GF-D8 (cell line): ENCODE data around the gene CAMK2A.

Source experiments
- DNase-seq: peaks from one replicate; lab custom pipeline; 2025; lab: John Stamatoyannopoulos, UW

CAMK2A gene

DNA sequence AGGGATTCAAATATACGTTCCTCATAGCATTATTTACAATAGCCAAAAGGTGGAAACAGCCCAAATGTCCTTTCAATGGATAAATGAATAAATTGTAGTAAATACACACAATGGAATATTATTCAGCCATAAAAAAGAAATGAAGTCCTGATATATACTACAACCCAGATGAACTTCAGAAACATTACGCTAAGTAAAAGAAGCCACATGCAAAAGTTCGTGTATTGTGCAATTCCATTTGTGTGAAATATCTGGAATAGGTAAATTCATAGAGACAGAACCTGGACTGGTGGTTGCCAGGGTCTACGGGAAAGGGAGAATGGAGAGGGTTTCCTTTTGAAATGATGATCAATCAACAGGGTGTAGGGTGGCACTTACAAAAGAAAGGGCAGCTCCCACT, 25.7 kb upstream of the CAMK2A start:
- no peak for DNase-seq

DNA sequence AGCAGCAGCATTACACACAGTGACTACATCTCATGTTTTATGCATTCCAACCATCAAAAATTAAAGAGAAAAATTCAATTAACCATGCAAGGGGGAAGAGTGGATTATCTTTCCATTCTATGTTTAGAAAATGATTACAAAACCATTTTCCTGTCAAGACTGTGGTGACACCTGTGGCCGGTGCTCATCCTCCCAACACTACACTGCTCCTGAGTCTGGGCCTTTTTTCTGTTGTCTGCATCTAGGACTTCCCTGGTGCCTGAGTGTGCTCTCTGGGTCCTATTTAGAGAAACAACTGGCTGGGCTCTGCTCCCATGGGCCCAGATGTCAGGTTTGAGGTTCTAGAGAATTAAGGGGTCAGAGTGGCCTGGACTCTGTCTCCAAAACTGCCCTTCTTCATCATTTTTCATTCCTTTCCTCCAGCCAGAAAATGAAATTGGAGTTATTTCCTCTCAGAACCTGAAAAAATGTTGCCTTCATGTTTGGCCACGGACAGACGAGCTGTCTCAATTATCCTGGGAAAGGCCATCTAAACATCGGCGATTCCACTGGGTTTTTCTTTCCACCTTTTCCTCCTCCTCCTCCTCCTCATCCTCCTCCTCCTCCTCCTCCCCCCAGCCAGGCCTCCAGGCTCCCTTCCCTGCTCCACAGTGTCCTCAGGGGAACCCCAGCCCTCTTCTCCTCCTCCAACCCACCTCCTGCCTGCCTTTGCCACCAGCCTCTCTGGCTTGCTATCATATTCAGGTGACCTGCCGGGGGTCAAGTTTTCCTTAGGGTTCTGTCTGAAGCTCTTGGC, 24.5 kb upstream of the CAMK2A start:
- DNase-seq = no peak

DNA sequence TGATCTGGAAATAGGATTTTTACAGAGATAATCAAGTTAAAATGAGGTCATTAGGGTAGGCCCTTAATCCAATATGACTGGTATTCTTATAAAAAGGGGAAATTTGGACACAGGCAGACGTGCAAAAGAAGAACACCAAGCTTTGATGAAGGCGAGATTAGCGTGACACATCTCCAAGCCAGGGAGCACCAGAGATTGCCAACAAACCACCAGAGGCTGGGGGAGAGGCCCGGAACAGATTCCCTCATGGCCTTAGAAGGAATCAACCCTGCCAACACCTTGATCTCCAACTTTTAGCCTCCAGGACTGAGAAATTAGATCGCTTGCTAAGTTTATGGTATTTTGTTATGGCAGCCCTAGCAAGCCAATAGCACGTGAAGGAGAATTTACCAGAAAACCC, 23.9 kb upstream of the CAMK2A start:
- DNase-seq = no peak

DNA sequence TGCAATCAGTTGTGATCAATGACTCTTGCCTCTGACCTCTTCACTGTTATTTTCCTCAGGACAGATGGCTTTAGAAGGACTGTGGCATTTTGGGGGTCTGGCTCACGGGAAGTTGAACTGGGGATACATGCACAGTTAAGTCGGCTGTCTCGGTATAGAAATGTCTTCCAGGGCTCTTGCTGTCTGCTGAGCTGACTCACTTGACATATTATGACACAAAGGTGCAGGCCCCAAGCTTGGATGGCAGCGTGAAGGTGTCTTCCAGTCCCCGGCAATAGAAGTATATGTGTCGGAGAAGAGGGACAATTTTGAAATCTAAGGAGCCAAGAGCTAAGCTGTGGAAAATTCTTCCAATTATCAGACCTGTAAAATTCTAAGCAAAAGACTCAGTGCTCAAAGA, 22.9 kb upstream of the CAMK2A start:
- no peak for DNase-seq

DNA sequence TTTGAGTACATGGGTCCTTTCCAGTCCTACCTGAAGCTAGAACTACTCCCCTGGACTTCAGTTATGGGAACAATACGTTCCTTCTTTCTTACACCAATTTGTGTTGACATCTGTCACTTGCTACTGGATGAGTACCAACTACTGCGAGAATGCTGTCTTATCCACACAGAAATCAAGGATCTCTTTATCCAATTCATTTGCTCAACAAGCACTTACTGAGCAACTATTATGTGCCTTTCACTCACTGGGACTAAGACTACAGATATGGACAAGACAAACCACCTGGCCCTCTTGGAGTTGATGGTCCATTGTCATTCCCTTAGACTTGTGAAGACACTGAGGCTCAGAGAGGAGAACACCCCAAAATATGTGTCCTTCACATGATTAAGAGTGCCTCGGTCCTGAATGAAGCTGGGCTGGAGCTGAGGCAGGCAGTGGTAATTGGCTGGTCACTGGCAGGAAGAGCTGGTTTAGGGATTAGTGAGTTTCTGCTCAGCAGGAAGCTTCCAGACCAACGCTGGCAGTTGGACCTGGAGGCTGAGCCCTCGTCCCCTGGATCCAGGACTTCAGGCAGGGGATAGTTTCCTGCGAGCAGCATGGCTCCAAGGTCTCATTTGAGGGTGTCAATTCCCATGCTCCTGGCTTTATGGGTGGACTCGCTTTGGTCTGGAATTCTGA, 21.6 kb upstream of the CAMK2A start:
- no peak for DNase-seq

DNA sequence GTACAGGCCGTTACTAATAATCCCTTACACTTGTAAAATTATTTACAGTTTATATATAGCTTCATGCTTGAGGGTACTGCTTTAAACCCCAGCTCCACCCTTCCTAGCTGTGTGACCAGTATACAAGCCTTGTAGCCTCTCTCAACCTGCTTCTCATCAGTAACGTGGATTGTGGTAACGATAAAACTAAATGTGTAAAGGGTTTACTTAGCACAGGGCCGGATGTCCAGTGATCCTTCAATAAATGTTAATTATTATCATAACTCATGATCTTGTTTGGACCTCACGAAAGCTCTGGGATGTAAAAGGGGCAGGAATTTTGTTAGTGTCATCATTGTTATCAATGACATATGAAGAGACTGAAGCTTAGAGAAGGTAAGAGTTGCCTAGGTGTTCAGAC, 20.7 kb upstream of the CAMK2A start:
- no peak for DNase-seq

DNA sequence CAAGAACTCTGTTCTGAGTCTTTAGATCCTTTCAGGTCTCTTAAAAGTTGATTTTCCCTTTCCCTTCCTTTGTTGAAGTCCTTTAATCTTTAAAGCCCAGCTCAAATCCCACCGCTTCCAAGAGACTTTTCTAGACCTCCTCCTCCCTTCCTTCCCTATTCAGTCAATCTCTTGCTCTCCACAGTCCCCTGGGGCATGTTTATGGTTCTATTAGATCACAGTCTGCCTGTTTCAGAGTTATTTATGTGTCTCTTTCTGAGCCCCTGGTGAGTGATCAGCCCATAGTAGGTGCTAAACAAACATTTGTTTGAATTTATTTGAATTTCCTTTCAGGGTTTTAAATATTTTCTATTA, 20.3 kb upstream of the CAMK2A start:
- no peak for DNase-seq

DNA sequence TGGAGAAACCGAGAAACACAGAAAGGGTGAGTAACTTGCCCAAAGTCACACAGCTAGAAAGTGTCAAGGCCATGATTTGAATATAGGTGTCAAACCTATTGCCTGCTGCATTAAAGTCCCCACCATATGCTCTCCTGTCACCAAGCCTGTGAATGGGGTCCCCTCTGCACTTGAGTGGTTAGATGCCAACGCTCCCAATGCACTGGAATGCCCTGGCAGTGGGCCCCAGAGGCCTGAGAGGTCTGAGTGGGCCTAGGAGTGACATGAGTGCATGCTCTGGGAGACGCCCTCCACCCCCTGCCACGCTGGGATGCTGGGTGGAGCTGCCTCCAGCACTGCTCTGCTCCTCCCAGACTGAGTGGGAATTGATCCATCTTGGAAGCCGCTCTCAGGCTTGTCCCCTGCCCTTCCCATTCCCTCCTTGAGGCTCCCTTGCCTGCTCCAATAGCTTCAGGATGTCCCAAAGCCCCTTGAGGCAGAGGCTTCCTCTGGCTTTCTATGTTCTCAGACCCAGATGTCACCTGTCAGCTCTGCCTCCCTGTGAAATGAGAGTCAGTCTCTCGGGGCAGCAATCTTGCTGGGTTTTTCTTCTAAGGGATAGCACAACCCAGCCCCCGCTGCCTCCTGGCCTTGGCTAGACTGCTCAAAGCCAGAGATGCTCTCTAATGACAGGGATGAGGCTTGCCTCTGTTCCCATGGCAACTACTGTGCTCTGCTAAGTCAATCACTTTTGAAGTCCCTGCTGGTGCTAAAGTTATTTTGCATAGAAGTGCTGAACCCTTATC, 19.7 kb upstream of the CAMK2A start:
- no peak for DNase-seq

DNA sequence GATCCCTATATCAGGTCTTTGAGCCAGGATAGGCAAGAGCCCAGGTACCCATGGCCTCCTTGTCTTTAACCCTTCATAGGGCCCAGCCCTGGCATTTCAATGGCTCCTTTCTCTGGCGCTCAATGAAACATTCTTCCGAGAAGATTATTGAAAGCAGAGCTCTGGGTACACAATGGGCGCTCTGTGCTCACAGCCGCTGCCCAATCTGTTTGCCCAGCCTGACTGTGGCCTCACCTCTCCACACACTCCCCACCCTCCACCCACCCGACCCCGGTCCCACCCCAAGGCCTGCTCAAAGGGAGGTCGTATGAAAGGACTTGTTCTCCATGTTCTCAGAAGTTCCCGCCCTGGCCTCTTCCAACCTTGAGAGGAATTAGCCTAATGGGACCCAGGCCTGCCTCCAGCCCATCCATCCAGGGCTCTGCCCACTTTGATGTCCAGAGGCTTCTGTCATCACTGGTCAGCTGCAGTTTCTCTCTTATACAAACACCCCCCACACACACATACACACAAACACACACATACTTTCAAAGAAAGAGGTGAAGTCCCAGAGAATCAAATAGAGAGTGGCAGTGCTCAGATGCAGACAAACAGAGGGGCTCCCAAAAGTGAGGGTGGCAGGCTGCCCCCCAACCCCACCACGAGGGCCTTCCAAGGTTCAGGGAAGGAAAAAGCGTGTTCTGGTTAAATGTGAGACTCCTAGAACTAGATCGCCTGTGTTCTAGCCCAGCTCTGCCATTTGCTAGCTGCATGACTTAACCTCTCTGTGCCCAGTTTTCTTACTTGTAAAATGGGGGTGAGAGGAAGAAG, 18.2 kb upstream of the CAMK2A start:
- no peak for DNase-seq

DNA sequence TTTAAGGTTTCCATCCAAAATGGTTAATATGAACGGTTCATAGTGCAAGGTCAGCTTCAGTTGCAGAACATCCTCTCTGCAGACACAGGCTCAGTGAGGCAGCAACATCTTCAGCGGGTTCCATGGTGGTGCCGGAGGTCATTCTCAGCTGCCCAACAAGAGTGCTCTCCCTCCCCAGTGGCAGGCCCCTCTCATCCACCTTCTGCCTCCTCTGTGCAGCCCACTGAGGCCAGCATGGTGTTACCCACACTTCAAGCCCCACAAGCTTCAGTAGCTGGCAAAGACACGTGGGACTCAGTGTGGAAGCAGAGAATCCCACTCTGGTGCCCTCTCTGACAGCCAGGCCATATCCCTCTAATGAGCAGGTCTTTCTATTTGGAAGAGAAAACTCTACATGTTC, 17.2 kb upstream of the CAMK2A start:
- no peak for DNase-seq

DNA sequence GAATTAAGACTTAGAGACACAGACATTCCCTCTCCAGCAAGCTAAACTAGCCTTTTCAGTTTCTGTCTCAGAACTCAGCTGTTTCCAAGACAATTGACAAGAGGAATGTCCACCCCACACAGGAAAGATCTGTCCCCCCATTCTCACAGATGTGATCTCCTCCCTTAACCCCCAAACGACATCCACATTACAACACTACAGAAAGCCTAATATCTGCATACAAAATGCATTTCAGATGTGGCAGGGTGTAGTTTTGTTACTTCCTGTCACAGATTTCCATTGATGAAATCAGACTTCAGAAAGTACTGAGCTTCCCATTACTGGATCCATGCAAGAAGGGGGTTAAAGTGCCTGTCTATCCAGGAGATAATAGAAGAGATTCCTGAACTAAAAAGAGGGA, 16.0 kb upstream of the CAMK2A start:
- DNase-seq = no peak

DNA sequence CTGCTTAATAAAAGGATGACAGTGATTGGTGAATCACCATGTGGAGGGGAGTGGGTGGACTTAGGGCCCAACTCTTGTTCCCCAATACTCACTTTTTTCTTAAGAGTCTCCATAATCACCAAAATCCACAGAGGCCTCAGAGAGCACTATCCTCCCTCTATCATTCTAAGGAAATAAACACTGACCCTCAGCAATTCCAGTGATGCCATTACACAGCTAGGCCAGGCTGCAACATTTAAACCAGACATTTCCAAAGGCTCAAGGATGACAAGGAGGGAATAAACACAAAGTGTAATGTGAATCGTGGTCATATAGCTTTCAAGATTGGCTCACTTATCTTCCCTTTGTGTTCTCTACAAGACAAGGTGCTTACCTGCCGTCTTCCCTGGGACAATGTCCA, 15.5 kb upstream of the CAMK2A start:
- no peak for DNase-seq

DNA sequence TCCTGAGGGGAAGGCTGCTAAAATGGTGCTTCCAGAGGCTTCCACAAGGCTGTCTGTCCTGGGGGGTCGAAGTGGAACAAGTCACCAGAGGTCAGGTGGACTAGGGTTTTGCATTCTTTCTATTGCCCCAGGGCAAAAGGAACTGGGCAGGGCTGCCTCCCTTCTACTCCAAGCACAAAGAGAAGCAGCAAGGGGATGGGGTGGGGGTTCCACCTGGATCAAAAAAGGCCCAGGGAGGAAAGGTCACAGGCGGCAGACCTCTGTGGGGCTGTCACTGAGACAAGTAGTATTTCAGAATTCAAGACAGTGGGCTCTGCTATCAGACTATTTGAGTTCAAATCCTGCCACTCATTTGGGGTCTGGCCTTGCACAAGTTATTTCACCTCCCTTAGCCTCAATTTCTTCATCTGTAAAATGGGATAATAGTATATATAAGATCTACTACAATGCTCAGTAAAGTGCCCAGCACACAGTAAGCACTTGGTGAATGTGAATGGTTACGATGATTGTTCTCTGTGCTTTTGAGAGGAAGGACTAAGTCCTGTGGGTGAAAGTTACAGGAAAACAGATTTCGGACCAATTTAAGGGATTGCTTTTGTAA, 15.0 kb upstream of the CAMK2A start:
- DNase-seq = no peak

DNA sequence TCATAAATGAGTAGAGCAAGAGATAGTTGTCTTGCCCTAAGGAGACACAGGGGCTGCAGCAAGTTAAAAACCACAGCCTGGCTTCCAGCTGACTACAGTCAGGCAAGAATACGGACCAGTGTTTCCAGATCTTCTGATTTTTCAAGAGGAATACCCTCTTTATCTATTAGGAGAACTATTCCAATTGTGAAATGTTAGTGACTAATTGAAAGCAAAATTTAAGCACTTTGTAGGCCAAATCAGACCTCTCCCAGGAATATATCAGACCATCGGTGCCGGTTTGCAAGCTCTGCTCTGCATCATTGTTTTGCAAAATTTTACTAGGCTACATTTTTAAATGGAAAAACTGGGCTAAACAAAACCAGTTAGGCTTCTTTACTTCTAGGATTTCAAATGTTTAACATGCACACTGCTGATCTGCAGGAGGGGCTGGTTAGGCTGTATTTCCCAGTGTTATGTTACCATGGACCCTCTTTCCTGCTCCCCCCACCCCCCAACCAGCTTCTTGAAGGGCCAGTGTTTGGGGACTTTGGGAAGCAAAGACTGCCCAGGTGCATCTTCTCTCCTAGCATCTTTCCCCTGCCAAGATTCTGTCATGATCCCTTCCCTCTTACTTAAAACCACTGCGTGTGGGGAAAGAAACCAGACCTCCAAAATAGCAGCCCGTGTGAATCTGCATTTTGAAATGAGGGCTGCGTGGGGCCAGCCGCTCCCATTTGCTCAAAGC, 14.2 kb upstream of the CAMK2A start:
- DNase-seq = no peak

DNA sequence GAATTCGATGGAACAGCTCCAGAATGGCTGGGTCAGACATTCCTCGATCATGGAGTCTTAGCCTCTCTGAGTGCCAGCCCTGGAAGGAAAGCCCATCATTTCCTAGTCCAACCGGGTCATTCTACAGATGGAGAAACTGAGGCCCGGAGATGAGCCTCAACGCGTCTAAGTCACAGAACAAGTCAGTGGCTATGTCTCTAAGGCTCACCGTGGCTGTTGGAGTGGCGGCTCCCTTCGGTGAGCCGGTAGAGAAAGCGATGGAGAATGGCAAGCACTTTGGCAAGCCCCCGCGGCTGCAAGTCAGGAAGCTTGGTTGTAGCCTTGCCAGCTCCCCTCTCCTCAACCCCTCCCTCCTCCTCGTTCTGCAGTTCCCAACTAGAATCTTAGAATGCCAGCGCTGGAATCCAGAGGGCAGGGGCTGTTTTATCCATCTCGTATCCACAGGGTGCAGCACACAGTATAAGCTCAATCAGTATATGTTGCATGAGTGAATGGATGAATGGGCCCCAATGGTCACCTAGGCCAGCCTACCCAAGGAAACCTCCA, 13.6 kb upstream of the CAMK2A start:
- DNase-seq = no peak

DNA sequence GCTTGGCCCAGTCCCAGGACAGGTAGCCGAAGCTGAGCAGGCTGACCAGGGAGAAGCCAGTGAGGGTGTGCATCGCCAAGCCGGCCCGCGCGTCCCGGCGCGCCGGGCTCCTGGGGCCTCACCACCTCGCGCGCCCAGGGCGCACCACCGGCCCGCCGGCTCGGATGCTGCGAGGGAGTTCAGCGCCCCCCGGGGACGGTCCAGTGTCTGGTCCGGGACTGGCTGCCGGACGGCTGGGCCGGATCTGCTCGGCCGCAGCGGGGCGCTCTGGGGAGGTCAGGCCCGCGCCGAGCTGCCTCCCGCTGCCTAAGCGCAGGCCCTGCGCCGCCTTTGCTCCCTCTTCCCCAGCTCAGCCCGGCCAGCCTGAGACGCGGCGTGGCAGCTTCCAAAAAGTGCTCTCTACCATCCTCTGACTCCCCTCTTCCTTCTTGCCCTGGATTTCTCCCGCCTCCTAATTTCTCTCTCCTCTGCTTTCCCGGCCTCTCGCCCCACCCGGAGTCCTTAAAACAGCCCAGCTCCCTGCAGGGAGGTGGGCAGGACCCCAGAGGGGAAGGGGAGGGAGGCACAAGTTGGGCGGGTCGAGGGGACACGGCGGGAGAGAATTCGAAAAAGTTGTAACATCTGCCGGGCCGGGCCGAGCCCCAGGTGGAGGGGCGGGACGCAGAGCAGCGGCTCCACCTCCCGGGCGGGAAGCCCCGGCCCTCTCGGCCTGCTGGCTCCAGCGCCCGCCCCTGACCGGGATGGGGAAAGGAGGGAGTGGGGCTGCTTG, 12.9 kb upstream of the CAMK2A start, which contains the start of gene ARSI:
Gene ARSI (minus strand): TSS at position 605 of the 769 bp plus-strand sequence. CDS start 532 bp downstream, at position 73.
- no peak for DNase-seq

DNA sequence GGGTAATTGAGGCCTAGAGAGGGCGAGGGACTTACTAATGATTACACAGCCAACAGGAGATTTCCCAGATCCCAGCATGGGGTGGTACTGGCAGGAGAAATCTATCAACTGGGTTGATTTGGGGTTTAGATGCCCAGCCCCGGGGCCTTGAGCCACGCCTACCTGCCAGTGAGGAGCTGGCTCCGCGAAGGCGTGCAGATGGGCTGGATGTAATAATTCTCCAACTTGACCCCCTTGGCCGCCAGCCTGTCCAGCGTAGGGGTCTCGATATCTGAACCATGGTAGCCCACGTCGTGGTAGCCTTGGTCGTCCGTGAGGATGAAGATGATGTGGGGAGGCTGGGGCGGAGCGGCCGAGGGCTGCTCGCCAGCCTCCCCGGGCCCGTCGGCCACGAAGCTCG, 12.3 kb upstream of the CAMK2A start:
- DNase-seq = no peak

DNA sequence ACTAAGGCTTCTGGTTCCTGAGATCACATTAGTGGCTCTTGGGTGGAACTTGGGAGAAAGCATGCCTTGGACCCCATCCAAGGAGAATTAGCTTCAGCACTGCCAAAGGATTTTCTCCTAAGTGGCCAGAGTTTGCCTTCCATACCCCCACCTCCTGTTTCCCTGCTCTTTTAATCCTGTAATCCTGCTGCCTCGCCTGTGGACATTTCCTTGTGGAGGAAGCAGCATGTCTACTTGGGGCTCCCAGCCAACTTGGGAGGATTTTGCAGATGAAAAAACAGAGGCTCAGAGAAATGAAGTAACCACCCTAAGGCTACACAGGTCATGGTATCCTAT, 11.6 kb upstream of the CAMK2A start:
- DNase-seq = no peak

DNA sequence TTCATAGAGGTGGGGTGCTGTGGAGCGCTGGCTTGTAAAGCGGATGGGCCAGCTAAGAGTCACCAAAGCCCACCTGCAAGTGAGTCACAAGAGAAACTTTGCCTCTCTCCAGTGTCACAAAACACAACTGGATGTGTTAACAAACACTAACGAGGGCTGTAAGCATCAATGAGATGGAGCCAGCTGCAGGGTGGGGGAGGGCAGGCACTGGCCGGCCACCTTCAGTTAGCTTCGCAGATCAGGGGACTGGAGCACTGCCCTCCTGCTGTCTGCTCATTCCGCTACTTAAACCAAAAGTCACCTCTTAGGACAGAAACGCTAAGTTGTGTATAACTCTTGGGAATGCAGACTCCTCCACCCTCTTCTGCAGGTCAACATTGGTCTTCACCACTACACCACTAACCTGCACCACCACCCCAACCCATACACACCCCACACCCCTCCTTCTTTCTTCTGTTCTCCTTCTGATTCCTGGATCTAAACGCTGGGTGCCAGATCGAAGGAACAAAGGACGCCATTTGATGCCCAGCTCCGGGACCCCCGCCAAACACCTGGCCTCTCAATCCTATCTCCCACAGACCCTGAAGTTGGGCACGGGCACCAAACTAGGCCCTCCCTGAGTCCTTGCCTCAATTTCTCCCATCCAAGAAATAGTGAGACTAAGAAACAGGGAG, 11.1 kb upstream of the CAMK2A start:
- DNase-seq = no peak
